HG03135 (cell line): ENCODE data around the gene ROR1.

Source experiments
- ATAC-seq: cut with Tn5 transposase; IDR thresholded peaks from one replicate; pipeline ENCODE4 v1.9.1; 2021; ENCODE audit warnings: mild to moderate bottlenecking, moderate library complexity; ENCODE audit not compliant: unreplicated experiment

The ROR1 gene

DNA sequence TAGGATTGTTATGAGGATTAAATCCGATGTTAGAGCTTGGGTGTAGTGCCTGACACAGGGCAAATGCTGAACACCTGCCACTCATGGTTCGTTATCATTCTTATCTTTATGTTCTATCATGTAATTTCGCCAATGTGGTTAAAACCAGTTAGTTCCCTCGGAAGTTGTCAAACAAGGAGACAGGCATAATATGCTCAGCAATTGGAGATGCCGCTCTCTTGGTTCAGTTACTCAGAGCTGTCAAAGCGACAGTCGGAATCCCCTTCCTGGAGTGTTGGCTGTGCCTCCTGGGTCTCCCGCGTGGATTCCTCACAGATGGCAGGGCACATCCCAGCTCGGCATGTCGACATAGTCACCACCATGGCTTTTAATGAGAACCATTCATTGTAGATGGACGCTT lies 192.2 kb downstream of the ROR1 start:
- no peak for ATAC-seq

DNA sequence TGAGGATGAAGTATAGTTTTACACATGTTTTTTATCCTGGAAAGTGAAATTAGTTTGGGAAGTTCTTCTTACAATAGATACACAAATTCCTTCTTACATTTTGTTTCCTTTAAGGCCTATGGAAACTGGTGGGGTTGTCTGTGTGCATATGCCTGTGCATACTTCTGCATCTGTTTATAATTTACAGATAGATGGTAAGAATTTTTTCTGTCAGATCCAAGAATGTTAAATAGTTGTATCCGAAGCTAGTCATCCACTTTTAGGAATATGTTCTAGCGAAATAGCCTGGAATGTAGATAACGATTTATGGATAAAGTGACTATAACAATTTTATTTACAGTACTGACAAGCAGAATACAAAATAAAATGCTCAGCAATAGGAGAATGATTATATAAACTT lies 194.1 kb downstream of the ROR1 start:
- ATAC-seq, result no peak

DNA sequence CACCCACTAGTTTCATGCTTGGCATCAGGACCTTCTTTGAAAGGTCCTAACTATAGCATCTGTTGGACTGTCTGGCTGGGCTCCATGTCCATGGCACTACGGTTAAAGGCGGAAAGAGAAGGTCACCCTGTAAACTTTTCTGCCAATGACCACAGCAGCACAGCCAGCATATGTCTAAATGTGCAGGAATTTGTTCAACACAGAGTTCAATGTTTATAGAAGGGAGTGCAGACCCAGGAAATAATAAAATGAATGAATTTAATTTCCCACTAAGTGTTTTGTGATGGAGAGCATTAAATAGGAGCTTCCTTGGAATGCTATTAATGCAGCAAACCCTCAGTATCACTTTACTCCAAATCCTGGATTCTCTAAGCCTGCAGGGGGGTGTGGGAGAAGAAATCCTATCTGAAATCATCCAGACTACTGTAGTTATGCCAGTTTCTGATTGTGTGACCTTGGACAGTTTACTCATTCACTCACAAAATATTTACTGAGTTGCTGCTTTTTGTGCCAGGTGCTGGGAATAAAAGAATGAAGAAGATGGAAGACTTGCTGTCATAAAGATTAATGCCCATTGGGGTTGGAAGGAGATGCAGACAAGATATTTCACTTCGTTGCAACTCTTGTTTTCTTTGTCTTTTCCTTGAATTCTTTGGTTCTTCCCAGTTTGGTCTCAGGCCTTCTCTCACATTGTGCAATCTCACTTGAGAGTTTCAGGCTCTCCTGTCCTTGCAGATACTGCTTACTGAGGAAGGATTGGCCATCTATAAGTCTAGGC lies 195.0 kb downstream of the ROR1 start:
- no peak for ATAC-seq

DNA sequence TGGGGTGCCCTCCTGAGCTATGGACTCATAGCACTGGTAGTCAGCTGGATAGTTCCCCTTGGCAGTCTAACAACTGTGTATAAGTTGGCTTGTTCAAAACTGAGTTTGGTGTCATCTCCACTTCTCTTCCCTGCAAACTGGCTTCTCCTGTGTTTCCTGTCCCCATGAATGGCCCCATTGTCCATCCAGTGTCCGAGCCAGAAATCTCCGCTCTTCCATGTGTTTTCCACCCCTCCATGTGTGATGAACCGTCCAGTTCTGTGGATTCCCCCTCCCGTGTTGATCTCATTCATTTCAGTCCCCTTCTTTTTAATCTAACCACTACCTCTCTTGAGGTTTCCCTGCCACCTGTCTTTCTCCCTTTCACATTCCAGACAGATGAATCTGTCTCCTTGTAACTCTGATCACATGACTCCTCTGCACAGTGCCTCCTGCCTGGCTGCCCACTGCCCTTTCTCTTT lies 195.7 kb downstream of the ROR1 start:
- ATAC-seq, result no peak

DNA sequence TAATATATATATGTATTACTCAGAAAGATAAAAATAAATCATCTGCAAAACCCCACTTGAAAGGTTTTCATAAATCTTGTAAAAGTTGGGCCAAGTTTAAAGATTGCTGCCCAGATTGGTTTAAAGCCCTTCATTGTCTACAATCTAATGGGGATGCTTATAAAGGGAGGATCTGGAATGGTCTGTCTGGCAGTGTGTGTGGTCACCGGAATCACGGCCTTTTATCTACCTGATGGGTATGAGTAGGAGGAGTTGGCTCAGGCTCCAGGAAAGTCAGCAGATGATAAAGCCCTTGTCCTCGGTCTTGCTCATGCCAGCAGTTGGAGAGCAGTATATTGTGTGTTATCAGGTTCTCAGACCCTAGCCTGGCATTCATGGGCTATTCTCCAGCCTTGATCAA lies 197.7 kb downstream of the ROR1 start:
- ATAC-seq, result no peak

DNA sequence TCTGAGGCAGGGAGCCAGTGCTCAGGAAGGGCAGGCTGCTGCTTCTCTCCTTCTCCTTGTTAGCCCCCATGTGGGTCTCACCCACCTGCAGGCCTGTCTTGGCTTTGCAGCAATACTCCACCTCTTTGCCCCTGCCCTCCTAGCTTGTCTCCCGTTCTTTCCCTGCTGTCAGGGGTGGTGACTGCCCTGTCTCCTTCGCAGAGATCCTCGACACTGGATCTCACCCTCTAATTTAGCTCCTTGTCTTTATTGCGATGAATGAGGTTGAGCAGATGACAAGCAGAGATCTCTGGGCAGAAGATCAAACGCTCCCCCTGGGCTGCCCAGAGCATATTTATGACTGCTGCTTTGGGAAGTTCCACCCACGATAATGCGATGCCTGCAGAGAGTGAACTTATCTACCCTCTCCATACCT lies 199.2 kb downstream of the ROR1 start:
- no peak for ATAC-seq

DNA sequence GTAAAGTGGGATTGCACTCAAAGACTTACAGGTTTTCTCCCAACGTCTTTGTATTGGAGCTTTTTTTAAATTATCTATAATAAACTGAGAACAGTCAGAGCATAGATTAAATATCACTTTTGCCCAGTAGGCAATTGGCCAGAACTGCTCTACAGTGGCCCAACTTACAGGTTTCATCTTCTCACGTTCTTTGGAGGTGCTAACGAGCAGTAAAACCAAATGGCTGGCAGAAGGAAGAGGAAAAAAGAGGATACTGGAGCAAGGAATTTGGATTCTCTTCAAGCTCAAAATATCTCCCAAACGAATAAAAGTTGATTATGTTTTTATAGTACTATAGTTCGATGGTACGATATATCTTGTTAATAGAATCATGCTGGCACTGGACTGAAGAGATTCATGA lies 201.1 kb downstream of the ROR1 start:
- ATAC-seq, result no peak

DNA sequence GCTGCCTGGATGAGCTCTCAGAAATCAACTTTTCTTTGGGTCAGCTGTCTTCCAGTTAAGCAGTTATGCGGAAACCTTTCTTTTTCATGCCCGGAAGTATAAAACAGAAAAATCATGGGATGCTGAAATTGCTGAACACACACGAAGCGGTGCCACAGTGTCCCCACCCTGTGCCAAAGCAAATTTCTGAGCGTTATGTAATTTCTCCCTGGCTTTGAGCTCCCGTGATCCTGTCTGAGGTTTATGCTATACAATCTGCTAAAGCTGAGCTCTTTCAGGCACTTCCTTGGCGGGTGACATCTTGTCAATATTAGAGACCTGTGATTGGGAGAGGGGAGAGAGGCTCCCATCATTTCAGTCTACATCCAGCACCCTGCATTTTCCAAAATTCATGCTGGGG lies 201.7 kb downstream of the ROR1 start:
- ATAC-seq, result no peak

DNA sequence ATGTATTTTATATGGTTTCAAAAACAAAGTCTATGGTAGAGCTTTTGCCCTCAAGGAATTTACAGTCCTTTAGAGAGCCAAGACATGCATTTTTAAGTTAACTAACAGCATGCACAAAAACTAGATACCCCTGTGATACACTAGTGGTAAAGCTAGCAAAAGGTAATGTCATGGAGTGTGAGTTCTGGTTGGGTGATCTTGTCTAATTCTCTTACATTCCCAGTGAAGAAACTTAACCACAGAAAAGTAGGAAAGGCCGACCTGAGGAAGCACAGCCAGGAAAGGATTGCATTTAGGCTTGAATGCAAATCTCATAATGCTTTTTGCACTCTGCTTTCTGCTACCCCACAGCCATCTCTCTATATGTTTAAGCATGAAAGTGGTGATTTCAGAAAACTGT lies 202.2 kb downstream of the ROR1 start:
- ATAC-seq, result no peak

DNA sequence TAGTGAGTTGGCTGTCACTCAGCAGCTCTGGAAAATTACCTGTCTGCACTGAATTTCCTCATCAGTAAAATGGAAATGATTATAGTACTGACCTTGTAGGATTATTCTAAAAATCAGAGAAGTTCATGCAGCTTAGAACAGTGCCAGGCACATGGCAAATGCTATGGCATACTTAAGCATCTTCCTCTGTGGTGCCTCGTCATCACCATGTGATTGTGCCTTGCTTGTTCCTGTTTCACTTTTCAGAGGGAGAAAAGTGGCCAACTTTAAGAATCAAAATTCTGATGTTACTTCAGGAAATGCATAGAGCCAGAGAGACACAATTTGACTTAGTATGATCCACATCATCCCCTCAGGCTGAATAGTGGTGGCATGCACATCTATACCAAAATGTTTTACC lies 203.6 kb downstream of the ROR1 start:
- ATAC-seq, result no peak

DNA sequence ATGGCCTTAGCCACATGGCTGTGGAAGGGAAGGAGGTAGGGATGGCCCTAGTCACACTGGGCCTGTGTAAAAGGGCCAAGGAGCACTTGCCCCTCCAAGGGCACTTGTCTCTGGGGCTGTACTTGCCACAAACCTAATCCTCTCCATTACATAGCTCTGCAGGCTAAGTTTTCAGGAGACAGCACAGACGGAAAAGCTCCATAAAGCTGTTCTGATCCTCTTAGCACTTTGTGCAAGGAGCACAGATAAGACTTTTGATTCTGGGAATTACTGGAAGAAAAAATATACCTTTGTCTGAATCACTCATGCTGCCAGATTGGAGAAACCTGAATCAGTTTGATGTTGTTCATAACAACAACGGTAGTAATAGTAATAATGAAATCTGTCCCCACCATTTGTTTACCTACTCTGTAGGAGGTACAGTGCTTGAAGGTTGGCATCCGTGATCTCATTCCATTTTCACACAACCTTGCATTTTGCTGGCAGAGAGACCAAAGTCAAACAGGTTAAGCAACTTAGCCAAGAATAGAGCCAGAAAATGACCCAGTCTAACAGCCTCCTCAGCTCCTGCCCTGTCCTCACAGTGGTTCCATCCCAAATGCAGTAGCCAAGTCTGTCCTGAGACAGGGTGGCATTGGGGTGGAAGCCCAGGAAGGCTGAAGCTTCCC lies 207.1 kb downstream of the ROR1 start:
- no peak for ATAC-seq

DNA sequence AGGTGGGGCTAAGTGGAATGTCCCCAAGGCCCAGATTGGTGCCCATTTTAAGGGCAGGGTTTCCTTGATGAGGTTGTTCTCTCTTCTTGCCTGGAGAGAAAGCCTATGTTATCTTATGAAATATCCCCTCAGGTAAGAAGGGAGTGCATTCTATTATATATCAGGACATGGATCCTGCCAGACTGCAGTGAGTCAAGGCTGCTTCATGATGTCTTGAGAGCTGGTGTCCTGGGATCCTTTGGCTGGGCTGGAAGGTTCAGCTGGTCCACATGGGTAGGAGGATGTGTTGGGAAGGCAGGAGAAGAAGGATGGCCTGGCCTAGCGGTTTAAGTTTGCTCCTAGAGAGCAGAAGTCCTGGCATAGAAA lies 207.6 kb downstream of the ROR1 start:
- no peak for ATAC-seq

DNA sequence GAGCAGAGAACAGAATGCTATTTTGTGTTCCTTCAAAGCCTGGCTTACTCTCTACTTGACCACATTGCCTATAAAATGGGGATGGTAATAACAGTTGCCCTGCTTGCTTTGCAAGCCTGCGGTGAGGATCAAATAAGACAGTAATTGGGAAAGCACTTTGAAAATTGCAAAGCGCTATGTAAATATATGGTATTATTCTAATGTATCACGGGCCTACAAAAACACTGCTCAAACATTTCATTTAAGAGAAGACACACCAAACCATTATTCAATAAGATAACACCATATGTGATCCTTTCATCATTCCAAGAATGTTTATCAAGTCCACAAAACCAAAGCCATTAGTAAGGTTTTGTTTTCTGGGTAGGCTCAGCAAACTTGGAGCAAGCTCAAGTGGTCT lies 208.4 kb downstream of the ROR1 start:
- no peak for ATAC-seq

DNA sequence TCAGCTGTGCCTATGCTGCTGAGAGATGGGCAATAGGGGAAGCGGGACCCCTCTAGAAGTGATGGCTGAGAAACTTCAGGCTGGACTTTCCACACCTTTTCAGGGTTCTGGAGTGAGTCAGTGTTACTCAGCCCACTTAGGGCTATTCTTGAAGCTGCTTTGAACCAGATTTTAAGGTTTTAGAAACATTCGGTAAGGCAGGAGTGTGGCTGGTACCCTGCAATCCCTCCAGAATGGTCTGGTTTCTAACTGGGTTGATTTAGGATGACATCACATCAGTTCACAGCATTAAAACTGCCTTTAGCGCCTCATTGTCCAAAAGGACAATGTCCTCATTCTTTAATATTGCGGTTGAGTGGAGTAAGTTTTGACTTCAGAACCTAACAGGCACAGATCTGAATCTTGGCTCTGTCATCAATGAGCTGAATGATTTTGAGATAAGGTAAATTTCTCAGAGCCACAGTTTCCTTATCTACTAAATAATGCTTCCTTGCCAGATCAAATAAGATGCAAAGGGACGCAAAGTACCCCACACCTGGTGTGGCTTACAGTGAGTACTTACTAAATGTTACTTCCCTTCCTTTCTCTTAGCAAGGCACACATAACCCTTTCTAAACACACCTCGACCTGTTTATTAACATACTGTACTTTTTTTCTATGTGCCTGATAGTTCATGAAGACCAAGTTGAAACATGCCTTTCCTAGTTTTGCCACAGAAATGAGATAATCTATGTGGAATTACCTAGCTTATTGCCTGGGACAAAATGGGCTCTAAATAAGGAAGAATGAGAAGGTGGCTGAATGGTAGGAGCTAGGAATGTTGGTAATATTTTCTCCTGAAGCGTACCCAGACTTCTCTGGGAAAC lies 209.8 kb downstream of the ROR1 start:
- no peak for ATAC-seq

DNA sequence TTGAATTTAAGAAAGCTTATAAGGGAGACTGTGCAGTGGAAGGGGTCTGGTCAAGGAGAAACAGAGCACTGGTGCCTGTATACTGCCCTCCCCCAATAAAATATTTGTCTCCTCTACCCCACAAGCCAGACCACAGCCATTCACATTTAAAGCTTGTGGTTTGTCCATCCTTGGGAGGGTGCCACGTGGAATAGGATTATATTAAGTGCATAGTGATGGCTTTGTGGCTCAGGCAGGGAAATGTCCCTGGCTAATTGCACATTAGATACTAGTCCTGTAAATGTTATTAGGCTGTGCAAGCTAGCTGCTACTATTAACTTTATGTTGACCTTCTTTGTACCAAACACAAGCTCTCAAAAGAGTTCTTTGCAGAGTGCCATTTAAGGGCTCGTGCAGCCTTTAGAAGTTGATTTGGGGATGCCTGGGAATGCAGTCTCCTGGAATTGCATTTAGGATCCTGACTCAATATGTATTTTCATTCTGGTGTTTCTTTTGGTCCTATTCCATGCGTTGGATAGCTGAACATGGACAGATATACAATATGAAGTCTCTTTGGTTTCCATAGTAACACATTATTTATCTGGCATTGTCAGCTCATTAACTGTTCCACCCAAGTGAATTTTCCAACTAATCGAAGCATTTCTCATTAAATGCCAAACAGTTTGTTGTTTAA lies 210.6 kb downstream of the ROR1 start:
- no peak for ATAC-seq

DNA sequence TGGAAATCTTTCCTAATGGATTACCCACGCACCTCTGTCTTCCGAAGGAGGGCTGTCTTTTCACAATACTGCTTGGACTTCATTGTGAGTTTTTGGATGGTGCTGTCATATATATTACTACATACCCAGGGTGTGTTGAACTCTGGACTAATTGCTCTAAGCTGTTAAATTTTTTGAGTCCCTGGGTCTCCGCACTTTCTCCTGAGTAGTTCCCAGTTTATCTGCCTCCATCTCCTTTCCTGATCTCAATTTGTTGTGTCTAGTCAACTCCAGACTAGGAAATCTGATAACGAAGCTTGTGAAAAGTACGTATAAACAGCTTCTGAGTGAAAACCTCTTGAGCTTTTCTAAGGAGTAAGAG lies 211.1 kb downstream of the ROR1 start:
- no peak for ATAC-seq

DNA sequence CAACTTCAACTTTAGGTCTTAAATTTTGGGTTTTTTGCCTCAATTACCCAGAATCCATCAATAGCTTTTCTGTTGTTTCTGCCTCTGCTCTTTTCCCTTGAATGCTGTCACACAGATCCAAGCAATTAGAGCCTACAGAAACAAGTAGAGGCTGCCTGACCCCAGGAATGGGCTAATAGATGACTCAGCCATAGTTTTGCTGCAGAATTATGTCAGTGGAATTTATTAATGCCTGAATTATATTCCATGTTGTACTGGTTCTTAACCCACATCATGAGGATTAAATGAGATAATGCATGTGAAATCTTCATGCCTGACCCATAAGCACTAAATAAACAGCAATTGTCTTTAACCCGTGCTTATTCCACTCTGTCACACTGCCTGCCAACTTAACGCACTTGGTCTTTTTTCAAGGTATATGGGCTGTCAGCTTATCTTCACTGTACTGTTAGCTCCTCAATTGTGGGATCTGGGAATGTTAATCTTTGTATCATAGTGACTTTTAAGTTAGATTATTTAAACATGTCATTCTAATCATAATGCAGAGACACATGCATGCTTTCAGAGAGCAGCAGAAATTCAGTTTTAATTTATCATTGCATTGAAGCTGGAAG lies 213.3 kb downstream of the ROR1 start:
- ATAC-seq, result no peak

DNA sequence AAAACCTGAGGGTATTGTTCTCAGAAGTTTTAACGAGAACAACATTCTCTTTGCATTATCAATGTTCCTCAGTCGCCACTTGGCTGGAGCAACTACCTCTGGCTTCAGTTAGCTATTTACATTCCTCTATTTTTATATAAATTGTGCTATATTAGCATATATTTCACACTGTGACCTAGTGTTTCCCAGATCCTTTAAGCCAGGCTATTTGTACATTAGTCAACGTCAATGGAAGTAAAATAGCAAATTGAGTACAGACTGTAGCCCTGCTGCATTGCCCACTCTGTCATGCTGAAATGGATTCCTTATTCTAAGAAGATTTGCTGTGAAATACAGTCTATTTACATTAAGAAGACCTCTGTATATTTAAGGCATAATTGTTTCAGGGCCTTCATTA lies 213.8 kb downstream of the ROR1 start:
- ATAC-seq, result no peak

DNA sequence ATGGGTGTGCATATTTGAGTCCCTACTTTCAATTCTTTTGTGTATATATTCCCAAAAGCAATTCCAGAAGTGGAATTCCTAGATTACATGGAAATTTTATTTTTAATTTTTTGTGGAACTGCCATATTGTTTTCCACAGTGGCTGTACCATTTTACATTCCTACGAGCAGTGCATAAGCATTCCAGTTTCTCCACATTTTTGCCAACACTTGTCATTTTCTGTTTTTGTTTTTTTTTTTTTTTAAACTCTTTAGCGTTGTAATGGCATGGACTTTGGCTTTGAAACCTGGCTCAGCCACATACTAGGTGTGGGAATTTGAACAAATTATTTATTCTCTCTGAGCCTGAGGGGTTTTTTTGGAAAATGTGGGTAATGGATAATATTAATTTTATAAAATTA lies 215.1 kb downstream of the ROR1 start:
- no peak for ATAC-seq

DNA sequence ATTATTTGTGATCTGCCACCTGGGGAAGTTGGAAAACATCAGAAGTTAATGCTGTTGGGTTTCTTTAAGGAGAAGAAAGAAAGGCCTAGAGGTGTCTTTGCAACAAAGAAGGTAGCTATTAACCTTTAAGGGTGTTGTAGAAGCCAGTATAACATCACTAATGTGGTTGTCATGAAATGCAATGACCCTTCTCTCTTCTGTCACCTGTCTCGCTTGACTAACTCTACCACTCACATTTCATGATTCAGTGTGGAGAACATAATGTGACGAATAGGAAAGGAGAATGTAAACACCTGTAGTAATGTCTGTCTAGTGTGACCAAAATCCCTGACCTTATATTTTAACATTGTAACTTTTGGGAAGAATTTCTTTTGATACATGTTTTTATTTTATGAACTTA lies 217.9 kb downstream of the ROR1 start:
- no peak for ATAC-seq

DNA sequence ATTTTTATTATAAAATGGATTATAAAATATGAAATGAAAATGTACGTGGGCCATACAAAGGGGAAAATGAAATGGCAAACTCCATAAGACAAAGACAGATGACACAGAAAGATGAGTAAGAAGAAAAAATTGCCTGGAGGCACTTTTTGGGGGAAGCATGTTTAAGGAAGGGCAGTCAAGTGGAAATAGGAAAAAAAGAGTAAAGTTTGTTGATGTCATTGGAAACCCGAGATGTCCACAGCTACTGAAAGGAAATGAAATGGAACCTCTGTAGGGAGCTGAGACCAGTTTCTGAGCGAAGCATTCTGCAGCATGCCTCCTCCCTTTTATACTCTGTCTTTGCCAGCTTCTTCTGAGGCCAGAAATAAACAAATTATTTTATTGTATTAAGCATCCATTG lies 226.2 kb downstream of the ROR1 start:
- no peak for ATAC-seq
